HG03135 (cell line): ENCODE measurements around the gene KCNH8.

Source experiments
- ATAC-seq: cut with Tn5 transposase; IDR thresholded peaks from one replicate; pipeline ENCODE4 v1.9.1; 2021; ENCODE audit warnings: mild to moderate bottlenecking, moderate library complexity; ENCODE audit not compliant: unreplicated experiment

The KCNH8 gene

GRCh38 chr3:19248767-19249166, 100.5 kb downstream of the KCNH8 start:
- no peak for ATAC-seq

GRCh38 chr3:19250959-19251610, 102.8 kb downstream of the KCNH8 start:
- ATAC-seq = no peak

- no peak for ATAC-seq
Measured at GRCh38 chr3:19254189-19254588, 105.9 kb downstream of the KCNH8 start.

DNA sequence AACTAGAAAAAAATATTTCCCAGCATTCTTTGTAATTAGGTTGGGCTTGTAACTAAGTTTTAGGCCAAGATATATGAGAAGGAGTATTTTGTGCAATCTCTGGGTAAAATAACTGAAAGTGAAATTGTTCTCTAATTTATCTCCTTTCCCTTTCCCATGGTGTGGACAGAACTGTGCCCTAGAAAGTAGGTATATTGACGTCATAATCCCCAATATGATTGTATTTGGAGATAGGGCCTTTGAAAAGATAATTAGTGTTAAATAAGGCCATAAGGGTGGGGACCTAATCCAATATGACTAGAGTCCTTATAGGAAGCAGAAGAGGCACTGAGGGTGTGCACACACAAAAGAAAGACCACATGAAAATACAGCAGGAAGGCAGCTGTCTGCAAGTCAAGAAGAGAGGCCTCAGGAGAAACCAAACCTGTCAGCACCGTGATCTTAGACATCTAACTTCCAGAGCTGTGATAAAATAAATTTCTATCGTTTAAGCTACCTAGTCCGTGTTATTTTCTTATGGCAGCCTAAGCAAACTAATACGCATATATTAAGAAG, 106.6 kb downstream of the KCNH8 start:
- no peak for ATAC-seq

DNA sequence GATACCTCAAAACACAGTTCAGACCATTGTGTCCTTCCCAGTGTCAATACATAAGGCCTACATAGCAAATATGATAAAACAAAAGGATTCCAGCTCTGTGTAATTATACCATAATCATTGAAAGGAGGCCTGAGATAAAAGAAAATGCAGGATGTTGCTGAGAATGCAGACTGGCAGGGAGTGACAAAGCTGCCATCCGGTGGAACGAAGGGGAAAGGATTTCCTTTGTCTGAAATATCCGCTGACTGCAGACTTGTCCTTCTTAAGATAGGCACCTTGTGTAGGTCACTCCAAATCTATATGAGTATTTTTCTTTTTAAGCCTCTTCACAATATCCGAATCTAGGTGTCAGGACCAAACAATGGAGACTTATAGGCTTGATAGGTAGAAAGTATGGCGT, 108.0 kb downstream of the KCNH8 start:
- ATAC-seq = no peak

DNA sequence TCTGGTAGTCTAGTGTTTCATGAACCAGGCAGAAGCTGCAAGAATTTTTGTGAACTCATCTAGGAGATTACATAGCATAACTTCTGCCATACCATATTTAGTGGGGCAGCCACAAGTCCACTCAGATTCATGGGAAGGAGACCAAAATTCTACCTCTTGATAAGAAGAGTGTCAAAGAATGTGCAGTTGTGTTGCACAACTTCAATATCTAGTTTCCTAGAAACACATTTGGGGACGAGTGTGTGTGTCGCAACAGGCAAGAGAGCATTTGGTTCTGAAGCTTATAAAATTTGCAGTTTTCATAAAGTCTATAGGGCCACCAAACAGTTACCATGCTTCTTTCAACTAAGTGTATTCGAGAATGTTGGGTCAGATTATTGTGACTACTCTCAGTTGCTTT, 115.3 kb downstream of the KCNH8 start:
- no peak for ATAC-seq

GRCh38 chr3:19264424-19264823, 116.1 kb downstream of the KCNH8 start:
- no peak for ATAC-seq

DNA sequence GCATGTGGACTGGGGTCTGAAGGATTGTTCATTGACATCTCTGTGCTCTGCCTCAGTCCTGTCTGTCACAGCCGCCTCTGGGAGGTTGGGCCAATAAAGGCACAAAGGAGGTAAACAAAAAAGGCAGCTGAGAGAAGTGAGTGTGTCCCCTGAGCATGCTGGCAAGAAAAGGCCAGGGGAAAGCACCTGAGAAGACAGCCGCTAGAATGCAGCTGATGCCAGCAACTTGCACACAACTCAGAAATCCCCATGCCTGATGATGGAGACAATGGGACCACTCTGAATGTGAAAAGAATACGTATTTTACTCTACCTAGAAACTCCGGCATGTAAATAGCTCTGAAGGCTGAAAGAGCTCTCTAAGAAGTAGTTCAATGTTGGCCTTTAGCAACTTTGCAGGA, 118.7 kb downstream of the KCNH8 start:
- no peak for ATAC-seq

DNA sequence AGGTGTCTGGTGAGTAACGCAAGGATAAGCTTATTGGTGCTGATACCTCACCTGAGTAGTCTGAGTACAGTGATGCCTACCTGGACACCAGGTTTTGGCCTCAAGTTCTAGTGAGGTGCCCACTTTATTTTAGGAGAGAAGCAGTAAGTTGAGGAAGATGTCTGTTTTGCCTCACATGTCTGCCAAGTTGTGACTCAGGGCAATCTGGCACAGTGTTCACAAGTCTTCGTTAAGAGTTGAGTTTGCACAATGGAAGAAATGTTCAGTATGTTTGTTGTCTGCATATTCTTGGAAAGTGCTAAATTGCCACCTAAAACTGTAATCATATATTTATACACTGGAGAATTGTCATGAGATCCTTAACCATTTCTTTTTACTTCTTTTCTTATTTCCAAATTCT, 122.2 kb downstream of the KCNH8 start:
- ATAC-seq = no peak

DNA sequence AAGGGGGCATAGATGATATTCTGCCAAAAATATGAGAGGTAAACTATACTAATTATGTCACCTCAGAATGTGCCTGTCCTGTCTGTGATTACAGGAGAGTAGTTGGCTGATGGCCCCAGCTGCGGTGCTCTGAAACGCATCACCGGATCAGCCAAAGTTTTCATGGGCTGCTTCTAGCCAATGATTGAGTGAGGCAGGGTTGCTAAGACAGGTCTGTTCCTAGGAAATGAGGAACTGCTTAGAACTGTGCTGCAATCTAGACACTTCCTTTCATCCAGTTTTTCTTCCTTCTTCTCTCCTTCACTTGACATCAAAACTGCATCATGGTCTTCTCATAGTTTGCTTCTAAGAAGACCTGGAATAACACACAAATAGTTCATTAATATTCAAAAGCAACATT, 124.0 kb downstream of the KCNH8 start:
- ATAC-seq = no peak

GRCh38 chr3:19273091-19273490, 124.8 kb downstream of the KCNH8 start:
- ATAC-seq = no peak

GRCh38 chr3:19274576-19274975, 126.3 kb downstream of the KCNH8 start:
- no peak for ATAC-seq

- ATAC-seq = no peak
Measured at GRCh38 chr3:19284974-19285373, 136.7 kb downstream of the KCNH8 start.

DNA sequence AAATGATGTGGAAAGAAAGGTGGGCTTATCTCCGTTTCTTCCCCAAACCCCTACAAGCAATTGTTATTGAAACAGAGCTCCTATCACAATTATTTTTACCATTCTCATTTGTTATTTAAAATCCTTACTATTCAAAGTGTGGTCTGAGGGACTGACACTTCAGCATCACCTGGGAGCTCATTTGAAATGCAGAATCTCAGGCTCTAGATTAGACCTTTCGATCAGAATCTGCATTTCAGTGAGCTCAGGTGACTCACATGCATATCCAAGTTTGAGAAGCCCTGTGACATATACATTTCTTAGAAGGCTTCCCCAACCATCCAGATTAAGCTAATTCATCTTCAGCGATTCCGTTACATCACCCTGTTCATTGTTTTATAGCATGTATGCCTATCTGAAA, 145.0 kb downstream of the KCNH8 start:
- ATAC-seq = no peak

DNA sequence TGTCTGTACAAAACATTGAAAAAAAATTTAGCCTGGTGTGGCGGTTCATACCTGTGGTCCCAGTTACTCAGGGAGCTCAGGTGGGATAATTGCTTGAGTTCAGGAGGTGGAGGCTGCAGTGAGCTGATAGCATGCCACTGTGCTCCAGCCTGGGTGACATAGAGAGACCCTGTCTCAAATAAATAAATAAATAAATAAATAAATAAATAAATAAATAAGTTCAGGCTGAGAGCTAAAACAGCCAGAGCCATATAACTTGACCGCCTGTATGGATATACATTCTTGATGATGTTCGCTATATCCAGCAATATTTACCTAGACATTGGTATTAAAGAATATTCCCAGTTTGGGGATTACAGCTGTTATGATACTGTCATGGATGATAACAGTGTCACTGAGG, 146.9 kb downstream of the KCNH8 start:
- ATAC-seq = no peak

GRCh38 chr3:19331931-19332330, 183.6 kb downstream of the KCNH8 start:
- no peak for ATAC-seq

- ATAC-seq = no peak
Measured at GRCh38 chr3:19334120-19334519, 185.8 kb downstream of the KCNH8 start.

GRCh38 chr3:19338769-19339168, 190.5 kb downstream of the KCNH8 start:
- ATAC-seq = no peak

- no peak for ATAC-seq
Measured at GRCh38 chr3:19342389-19342788, 194.1 kb downstream of the KCNH8 start.

DNA sequence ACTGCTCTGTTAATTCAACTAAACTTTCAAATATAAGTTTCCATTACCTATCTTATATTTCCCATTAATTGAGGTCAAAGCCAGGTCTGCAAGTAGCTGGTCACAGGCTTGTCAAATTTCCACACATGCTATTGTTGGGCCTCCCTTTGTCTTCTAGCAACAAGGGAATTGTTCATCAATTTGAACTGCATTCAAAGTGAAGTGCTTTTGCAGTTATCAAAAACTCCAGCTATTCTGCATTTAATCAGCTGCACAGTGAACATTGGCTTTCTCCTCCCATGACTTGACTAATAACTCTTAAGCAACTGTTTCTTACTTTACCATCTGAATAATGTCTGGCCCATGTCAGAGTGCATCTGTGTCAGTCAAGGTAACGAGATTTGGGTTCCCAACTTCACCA, 198.4 kb downstream of the KCNH8 start:
- no peak for ATAC-seq

GRCh38 chr3:19347671-19348070, 199.4 kb downstream of the KCNH8 start:
- ATAC-seq = no peak

DNA sequence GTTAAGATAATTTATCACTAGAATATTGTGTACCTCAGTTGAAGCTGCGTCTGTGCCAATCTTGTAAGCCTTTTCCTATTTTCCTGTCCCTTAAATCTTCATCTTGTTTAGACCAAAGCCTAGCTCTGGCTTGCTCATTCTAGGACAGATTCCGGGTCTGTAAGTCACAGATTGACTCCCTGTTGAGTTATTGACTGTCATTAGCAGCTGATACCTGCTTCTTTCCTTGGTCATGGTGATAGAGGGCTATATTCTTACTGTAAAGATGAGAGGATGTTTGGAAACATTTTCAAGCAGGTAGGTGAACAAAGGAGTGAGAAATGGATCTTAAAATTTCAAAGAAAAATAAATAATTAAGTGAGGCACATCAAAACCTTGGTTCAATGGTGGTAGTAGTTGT, 200.2 kb downstream of the KCNH8 start:
- ATAC-seq = no peak

DNA sequence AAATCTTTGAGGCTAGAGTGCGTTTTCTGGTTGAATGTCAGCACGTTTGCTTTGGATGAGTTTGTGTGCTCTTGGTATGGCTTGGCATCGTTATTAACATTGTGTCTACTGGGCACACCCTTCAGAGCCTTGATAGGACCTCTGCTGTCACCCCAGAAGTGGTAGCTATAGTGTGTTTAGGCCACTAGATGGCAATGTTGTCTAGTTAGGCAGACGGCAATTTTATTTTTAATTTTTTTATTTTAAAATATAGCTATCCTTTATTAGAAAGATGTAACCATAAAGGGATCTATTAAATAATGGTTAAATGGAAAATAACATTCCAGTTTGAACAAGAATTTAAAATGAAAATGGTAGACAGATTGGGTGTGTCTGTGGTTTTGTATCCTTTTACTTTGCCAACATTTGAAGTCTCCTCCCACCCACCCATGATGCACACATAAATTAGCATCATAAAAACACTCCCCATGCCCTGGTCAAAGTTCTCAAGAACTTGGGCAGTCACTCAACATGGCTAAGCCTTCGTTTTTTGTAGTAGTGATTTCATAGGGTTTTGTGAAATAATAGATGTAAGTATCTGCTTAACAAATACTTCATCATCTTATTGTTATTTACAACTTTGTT, 200.7 kb downstream of the KCNH8 start:
- peak; percentile 76 for ATAC-seq
